K562 (cell line): ENCODE data around the gene LMAN2L. TPM values are rescaled to one million over a fixed set of nuclear protein-coding genes. Genes with fewer than 3 reads are reported as not detected.

Source experiments
- ATAC-seq: fragments of 200-7000 bp; cut with Tn5 transposase; 3 replicates; pipeline ENCODE4 v1.9.1; 2020; ENCODE audit warnings: moderate library complexity
- BruUV-seq: library from RNA; stranded (reverse); fragments of 400-500 nt; replicated peaks from 2 replicates; lab custom pipeline; 2021; lab: Mats Ljungman, UMichigan
- CTCF ChIA-PET: fragments of 300-600 bp; formaldehyde crosslinking; extraction: SDS; loops from one replicate; lab custom pipeline; 2021; ENCODE audit warnings: low intra/inter-chr PET ratio; lab: Yijun Ruan, JAX
- POLR2A ChIA-PET: fragments of 300-600, 350-650 bp; sonication (Branson Sonifier 250); formaldehyde crosslinking; extraction: SDS; loops from one replicate; lab custom pipeline; 2021; ENCODE audit warnings: antibody characterized with exemption, inconsistent platforms; lab: Yijun Ruan, JAX
- DNase-seq, 4 experiments: peaks; one replicate each; pipeline versions ENCODE4 v3.0.0 to v3.0.0-alpha.2; 2011 to 2018; ENCODE audit warnings: low spot score in 3 of 4, mixed read lengths in 3 of 4; ENCODE audit errors: extremely low read depth in 1 of 4
- FAIRE-seq: peaks from 2 replicates; lab custom pipeline; 2011; peaks lifted over from hg19 to GRCh38; lab: Jason Lieb, UNC
- H2AFZ ChIP-seq: 2 replicates; pipeline ENCODE4 v1.6.0; 2011; ENCODE audit warnings: low read depth, low read length, control low read depth, inconsistent platforms
- H3K27ac ChIP-seq: fragments of 200-600 bp; 3 replicates; pipeline ENCODE4 v1.8.0; 2011; ENCODE audit warnings: low read depth, mild to moderate bottlenecking, control low read depth, inconsistent platforms, low read length, moderate library complexity, mixed read lengths; ENCODE audit errors: extremely low read depth
- H3K27me3 ChIP-seq, 2 experiments: fragments of 300-600 bp in 1 of 2; 2 replicates in 1 of 2; 3 replicates in 1 of 2; pipeline versions ENCODE4 v1.6.0 to v1.8.0; 2011; ENCODE audit warnings: inconsistent platforms in 2 of 2, low read length in 2 of 2, mild to moderate bottlenecking in 1 of 2, mixed read lengths in 1 of 2, moderate library complexity in 1 of 2; ENCODE audit not compliant: control insufficient read depth in 2 of 2, insufficient read depth in 2 of 2
- H3K36me3 ChIP-seq: fragments of 300-600 bp; 3 replicates; pipeline ENCODE4 v1.8.0; 2011; ENCODE audit warnings: mild to moderate bottlenecking, low read length, inconsistent platforms; ENCODE audit not compliant: control insufficient read depth, insufficient read depth
- H3K4me1 ChIP-seq, 2 experiments: fragments of 200-600 bp in 1 of 2; replicated peaks in 1 of 2; 2 replicates in 1 of 2; 3 replicates in 1 of 2; pipeline versions ENCODE4 v1.5.1 to v1.8.0; 2011; ENCODE audit warnings: inconsistent platforms in 2 of 2, low read length in 2 of 2, mild to moderate bottlenecking in 1 of 2, mixed read lengths in 1 of 2, moderate library complexity in 1 of 2; ENCODE audit not compliant: control insufficient read depth in 2 of 2, insufficient read depth in 2 of 2
- H3K4me2 ChIP-seq: 2 replicates; pipeline ENCODE4 v1.6.1; 2011; ENCODE audit warnings: low read length, control low read depth, inconsistent platforms, mixed read lengths; ENCODE audit not compliant: insufficient read depth
- H3K4me3 ChIP-seq: fragments of 200-600 bp; sonication (generic), shearing (Covaris generic); 2 replicates; pipeline ENCODE4 v1.5.1; 2016; ENCODE audit warnings: control low read depth, inconsistent platforms
- H3K79me2 ChIP-seq: fragments of 200-600 bp; 3 replicates; pipeline ENCODE4 v1.8.0; 2011; ENCODE audit warnings: low read length, inconsistent platforms; ENCODE audit not compliant: control insufficient read depth, insufficient read depth
- H3K9ac ChIP-seq, 2 experiments: 2 replicates each; pipeline versions ENCODE4 v1.6.0 to v1.6.1; 2011; ENCODE audit warnings: low read depth in 2 of 2, low read length in 2 of 2, control low read depth in 1 of 2, inconsistent platforms in 1 of 2, mild to moderate bottlenecking in 1 of 2, mixed read lengths in 1 of 2; ENCODE audit not compliant: insufficient read depth in 1 of 2
- H3K9me1 ChIP-seq: one replicate; pipeline ENCODE4 v1.6.0; 2011; ENCODE audit warnings: inconsistent platforms, mild to moderate bottlenecking, low read length, moderate library complexity; ENCODE audit not compliant: control insufficient read depth, insufficient read depth
- H3K9me3 ChIP-seq: replicated peaks from 2 replicates; pipeline ENCODE4 v1.5.1; 2011; ENCODE audit warnings: low read depth, low read length, inconsistent platforms; ENCODE audit not compliant: control insufficient read depth, insufficient read depth
- H4K20me1 ChIP-seq: replicated peaks from 2 replicates; pipeline ENCODE4 v1.6.1; 2011; ENCODE audit warnings: low read length, inconsistent platforms, mixed read lengths; ENCODE audit not compliant: control insufficient read depth, insufficient read depth
- ARID1B ChIP-seq: fragments of 450-650 bp; IDR thresholded peaks from 2 replicates; pipeline ENCODE4 v1.6.1; 2016; ENCODE audit warnings: antibody characterized with exemption, mild to moderate bottlenecking, inconsistent platforms
- CBFB ChIP-seq: sonication (generic); formaldehyde crosslinking; IDR thresholded peaks from 2 replicates; pipeline ENCODE4 v1.4.0; 2020; ENCODE audit warnings: mild to moderate bottlenecking, missing genetic modification reagents
- NFYB ChIP-seq: IDR thresholded peaks from 2 replicates; pipeline ENCODE4 v1.6.1; 2011; ENCODE audit warnings: mild to moderate bottlenecking, moderate library complexity; ENCODE audit not compliant: insufficient read length; ENCODE audit errors: extremely low read depth
- SMAD1 ChIP-seq: fragments of 150-350 bp; IDR thresholded peaks from 2 replicates; pipeline ENCODE4 v1.6.1; 2014; ENCODE audit warnings: low read length, low read depth; ENCODE audit not compliant: partially characterized antibody
- TOE1 ChIP-seq, 2 experiments: fragments of 450-650 bp in 1 of 2; sonication (generic) in 1 of 2; formaldehyde crosslinking in 1 of 2; IDR thresholded peaks; 2 replicates each; pipeline versions ENCODE4 v1.7.1 to v1.8.0; 2016 to 2022; ENCODE audit warnings: borderline replicate concordance in 2 of 2, mild to moderate bottlenecking in 2 of 2, antibody characterized with exemption in 1 of 2, inconsistent platforms in 1 of 2, low read depth in 1 of 2, missing genetic modification reagents in 1 of 2, moderate library complexity in 1 of 2
- XRCC3 ChIP-seq: fragments of 450-650 bp; IDR thresholded peaks from 2 replicates; pipeline ENCODE4 v1.6.1; 2017; ENCODE audit warnings: mild to moderate bottlenecking, moderate library complexity
- XRCC4 ChIP-seq: IDR thresholded peaks from one replicate; pipeline ENCODE4 v1.6.1; 2011; ENCODE audit not compliant: insufficient read depth, insufficient read length; ENCODE audit errors: extremely low read depth
- ZNF785 ChIP-seq: fragments of 250-450 bp; sonication (Bioruptor Pico); IDR thresholded peaks from 2 replicates; pipeline ENCODE4 v1.4.0; 2020; ENCODE audit warnings: mild to moderate bottlenecking
- WGBS: fragments of 100-300 bp; shearing (Covaris generic); methylation state at CpG from one replicate; pipeline ENCODE4 v1.1.6; 2016; ENCODE audit warnings: low coverage, mixed read lengths; ENCODE audit not compliant: insufficient coverage; ENCODE audit errors: missing lambda C conversion rate; 5-methylcytosine and 5-hydroxymethylcytosine counted together
- in situ Hi-C: fragments of 300-500 bp; cut with MboI; formaldehyde crosslinking; loops from 4 replicates; pipeline ENCODE4 v1.15.0; 2018; ENCODE audit warnings: inconsistent platforms, mixed read lengths
- intact Hi-C: fragments of 100-400 bp; cut with micrococcal nuclease; formaldehyde crosslinking; loops from 2 replicates; pipeline ENCODE4 v1.14.2; 2022
- polyA plus RNA-seq, 8 experiments: library from polyadenylated mRNA; depleted of rRNA in 4 of 8; stranded (reverse) in 5 of 8; unstranded in 3 of 8; fragments of >200 nt; fragmentation: Nextera tagmentation in 2 of 8; fragmentation: Illumina TruSeq in 1 of 8; extraction: Ambion mirVana in 2 of 8; extraction: Trizol in 1 of 8; gene quantifications; 2 replicates each; pipeline versions ENCODE4 v1.2.1 to v1.2.3, GENCODE V29; 2011 to 2014; ENCODE audit warnings: inconsistent platforms in 1 of 8, missing spikeins in 1 of 8
- total RNA-seq, 7 experiments: library from RNA; depleted of rRNA in 6 of 7; stranded (reverse); fragments of >200 nt in 6 of 7; fragmentation: Illumina TruSeq in 2 of 7; extraction: Trizol in 2 of 7; gene quantifications; 2 replicates each; pipeline versions ENCODE4 v1.2.1 to v1.2.3, GENCODE V29; 2011 to 2021; ENCODE audit warnings: low replicate concordance in 1 of 7
- TF ChIP-seq, protein P1 (sequence below): fragments of 450-650 bp; IDR thresholded peaks from 2 replicates; pipeline ENCODE4 v1.6.1; 2016; ENCODE audit warnings: antibody characterized with exemption

Gene LMAN2L
- total and polyA plus RNA-seq, 9 of the 15 experiments (the other 6 are each of a cell fraction or from before 2014, with no cell fraction given), result 7.2 to 37.7 (median 12.5) TPM

DNA sequence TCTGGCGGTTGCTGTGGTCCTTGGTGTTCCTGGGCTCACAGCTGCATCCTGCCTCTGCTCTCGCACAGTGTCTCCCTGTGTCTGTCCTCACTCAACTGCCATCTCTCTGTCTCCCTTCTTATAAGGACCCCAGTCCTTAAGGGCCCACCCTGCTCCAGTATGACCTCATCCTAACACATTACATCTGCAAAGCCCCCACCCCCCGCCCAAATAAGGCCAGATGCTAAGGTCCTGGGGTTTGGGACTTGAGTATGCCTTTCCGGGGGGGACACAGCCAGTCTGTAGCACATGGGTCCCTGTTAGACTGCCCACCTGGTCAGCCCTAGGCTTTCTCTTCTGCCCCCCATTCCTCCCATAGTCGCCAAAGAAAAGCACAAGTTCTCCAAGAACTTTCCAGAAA lies 56.6 kb downstream of the LMAN2L start:
- intact Hi-C loops (no loop called here), in situ Hi-C loops (no loop called here)
- TF ChIP-seq XRCC3 (no peak), ARID1B (no peak), ZNF785 (CRISPR knock-in tag) (no peak), NFYB (no peak), CBFB (no peak), SMAD1 (no peak), TOE1 (IDR thresholded peaks at IDR 0.05; ENCODE audit: borderline replicate concordance) (no peak), TOE1 (CRISPR knock-in tag; IDR thresholded peaks at IDR 0.05; ENCODE audit: borderline replicate concordance, low read depth) (no peak), XRCC4 (no peak)
- TF ChIP-seq, protein P1, sequence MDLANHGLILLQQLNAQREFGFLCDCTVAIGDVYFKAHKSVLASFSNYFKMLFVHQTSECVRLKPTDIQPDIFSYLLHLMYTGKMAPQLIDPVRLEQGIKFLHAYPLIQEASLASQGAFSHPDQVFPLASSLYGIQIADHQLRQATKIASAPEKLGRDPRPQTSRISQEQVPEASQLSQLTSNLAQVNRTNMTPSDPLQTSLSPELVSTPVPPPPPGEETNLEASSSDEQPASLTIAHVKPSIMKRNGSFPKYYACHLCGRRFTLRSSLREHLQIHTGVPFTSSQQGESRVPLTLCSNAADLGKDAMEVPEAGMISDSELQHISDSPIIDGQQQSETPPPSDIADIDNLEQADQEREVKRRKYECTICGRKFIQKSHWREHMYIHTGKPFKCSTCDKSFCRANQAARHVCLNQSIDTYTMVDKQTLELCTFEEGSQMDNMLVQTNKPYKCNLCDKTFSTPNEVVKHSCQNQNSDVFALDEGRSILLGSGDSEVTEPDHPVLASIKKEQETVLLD, result no peak
- BruUV-seq, result no TSS peak
- Histone ChIP-seq H3K79me2 (no peaks in the 10 kb centered on the region), H3K9me3 (no peaks in the 10 kb centered on the region), H3K27me3 (peaks cover 28 to 59% of the 10 kb centered on the region in 2 experiments), H3K9me1 (no peaks in the 10 kb centered on the region), H3K36me3 (no peaks in the 10 kb centered on the region), H3K27ac (no peak overlapping the region), H3K4me2 (no peak overlapping the region), H3K9ac (no peak overlapping the region), H2AFZ (no peak overlapping the region), H3K4me1 (peaks cover 6 to 17% of the 10 kb centered on the region in 2 experiments; a peak in 3 of 5 replicates), H3K4me3 (no peak overlapping the region), H4K20me1 (0 out of 2 replicates have a peak, but pooled peaks cover 14% of the 10 kb centered on the region)
- no peak for DNase-seq
- no peak for ATAC-seq
- FAIRE-seq, result no peak
- ChIA-PET CTCF (no interaction called here), POLR2A (no interaction called here)
- 0% methylated on average over 5 of the region's 5 CpGs for WGBS
